KMS-11 (cell line): ENCODE results near the gene NTHL1.

Experiments
- H2AFZ ChIP-seq: fragments of 200-600 bp; sonication (generic); 2 replicates; pipeline ENCODE4 v1.6.1; 2016; ENCODE audit warnings: antibody characterized with exemption, mixed run types, low read depth
- H3K27ac ChIP-seq: fragments of 200-600 bp; sonication (generic); 2 replicates; pipeline ENCODE4 v1.6.1; 2016; ENCODE audit warnings: mild to moderate bottlenecking, mixed run types
- H3K27me3 ChIP-seq: fragments of 200-600 bp; sonication (generic); 2 replicates; pipeline ENCODE4 v1.6.1; 2017; ENCODE audit warnings: mild to moderate bottlenecking, low read depth, mixed run types, moderate library complexity; ENCODE audit not compliant: insufficient read depth
- H3K36me3 ChIP-seq: fragments of 200-600 bp; sonication (generic); 2 replicates; pipeline ENCODE4 v1.6.1; 2017; ENCODE audit warnings: mild to moderate bottlenecking, mixed run types; ENCODE audit not compliant: insufficient read depth
- H3K4me1 ChIP-seq: fragments of 200-600 bp; sonication (generic); 2 replicates; pipeline ENCODE4 v1.6.1; 2016; ENCODE audit warnings: mild to moderate bottlenecking, low read depth, mixed run types; ENCODE audit not compliant: poor library complexity, severe bottlenecking
- H3K4me2 ChIP-seq: fragments of 200-600 bp; sonication (generic); 2 replicates; pipeline ENCODE4 v1.7.0; 2016; ENCODE audit warnings: mild to moderate bottlenecking, mixed run types
- H3K4me3 ChIP-seq: fragments of 200-600 bp; sonication (generic); IDR thresholded peaks from 2 replicates; pipeline ENCODE4 v1.6.1; 2017; ENCODE audit warnings: low read depth, low read length, mixed read lengths; ENCODE audit not compliant: insufficient read depth
- H3K79me2 ChIP-seq: fragments of 200-600 bp; sonication (generic); 2 replicates; pipeline ENCODE4 v1.6.1; 2016; ENCODE audit warnings: low read depth, mixed run types; ENCODE audit not compliant: insufficient read depth
- H3K9ac ChIP-seq: fragments of 200-600 bp; sonication (generic); 2 replicates; pipeline ENCODE4 v1.6.1; 2016; ENCODE audit warnings: mild to moderate bottlenecking, mixed run types
- H4K20me1 ChIP-seq: fragments of 200-600 bp; sonication (generic); 2 replicates; pipeline ENCODE4 v1.6.1; 2016; ENCODE audit warnings: mild to moderate bottlenecking, mixed run types; ENCODE audit not compliant: insufficient read depth
- TF ChIP-seq, protein P1 (sequence below): fragments of 200-600 bp; sonication (generic); conservative IDR thresholded peaks from 2 replicates; pipeline ENCODE4 v1.6.1; 2017; ENCODE audit warnings: low read depth, mild to moderate bottlenecking, antibody characterized with exemption, low read length, moderate library complexity, mixed read lengths

The NTHL1 gene

GRCh38 chr16:2078691-2079090 is 31.1 kb upstream of the NTHL1 start:
- H3K4me3 ChIP-seq, result no peak overlapping the region
- no peak overlapping the region for H3K9ac ChIP-seq
- H3K79me2 ChIP-seq, result no peaks in the 10 kb centered on the region
- H3K4me1 ChIP-seq, result no peaks in the 10 kb centered on the region
- no peaks in the 10 kb centered on the region for H4K20me1 ChIP-seq
- no peak overlapping the region for H3K4me2 ChIP-seq
- no peak overlapping the region for H3K27ac ChIP-seq
- H2AFZ ChIP-seq, result no peak overlapping the region
- H3K36me3 ChIP-seq, result no peaks in the 10 kb centered on the region
- TF ChIP-seq, protein P1, sequence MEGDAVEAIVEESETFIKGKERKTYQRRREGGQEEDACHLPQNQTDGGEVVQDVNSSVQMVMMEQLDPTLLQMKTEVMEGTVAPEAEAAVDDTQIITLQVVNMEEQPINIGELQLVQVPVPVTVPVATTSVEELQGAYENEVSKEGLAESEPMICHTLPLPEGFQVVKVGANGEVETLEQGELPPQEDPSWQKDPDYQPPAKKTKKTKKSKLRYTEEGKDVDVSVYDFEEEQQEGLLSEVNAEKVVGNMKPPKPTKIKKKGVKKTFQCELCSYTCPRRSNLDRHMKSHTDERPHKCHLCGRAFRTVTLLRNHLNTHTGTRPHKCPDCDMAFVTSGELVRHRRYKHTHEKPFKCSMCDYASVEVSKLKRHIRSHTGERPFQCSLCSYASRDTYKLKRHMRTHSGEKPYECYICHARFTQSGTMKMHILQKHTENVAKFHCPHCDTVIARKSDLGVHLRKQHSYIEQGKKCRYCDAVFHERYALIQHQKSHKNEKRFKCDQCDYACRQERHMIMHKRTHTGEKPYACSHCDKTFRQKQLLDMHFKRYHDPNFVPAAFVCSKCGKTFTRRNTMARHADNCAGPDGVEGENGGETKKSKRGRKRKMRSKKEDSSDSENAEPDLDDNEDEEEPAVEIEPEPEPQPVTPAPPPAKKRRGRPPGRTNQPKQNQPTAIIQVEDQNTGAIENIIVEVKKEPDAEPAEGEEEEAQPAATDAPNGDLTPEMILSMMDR, result no peak
- H3K27me3 ChIP-seq, result no peaks in the 10 kb centered on the region

DNA sequence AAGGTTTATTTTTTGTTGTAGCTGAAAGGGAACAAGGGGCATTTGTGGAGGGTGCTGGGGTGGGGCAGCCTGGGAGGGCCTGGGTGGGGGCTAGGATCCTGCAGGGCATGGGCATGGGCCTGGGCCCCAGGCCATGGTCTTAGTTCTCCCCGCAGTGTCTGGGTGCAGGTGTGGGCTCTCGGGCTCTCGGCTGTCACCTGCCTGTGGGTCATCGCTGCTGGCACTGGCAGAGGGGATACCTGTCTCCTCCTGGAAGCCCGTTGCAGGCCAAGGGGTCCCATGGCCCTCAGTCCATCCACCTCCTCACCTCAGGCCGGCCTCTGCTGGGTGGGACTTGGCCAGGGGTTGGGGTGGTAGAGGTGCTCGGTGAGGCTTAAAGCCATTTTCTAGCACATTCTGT is 30.5 kb upstream of the NTHL1 start:
- Histone ChIP-seq H3K4me3 (no peak overlapping the region), H3K9ac (no peak overlapping the region), H3K36me3 (no peaks in the 10 kb centered on the region), H2AFZ (no peak overlapping the region), H4K20me1 (no peaks in the 10 kb centered on the region), H3K27ac (no peak overlapping the region), H3K4me2 (no peak overlapping the region), H3K4me1 (no peaks in the 10 kb centered on the region), H3K79me2 (no peaks in the 10 kb centered on the region), H3K27me3 (no peaks in the 10 kb centered on the region)
- TF ChIP-seq, protein P1, result no peak

- H3K4me1 ChIP-seq, result no peaks in the 10 kb centered on the region
- TF ChIP-seq, protein P1, result no peak
- no peak overlapping the region for H3K9ac ChIP-seq
- H3K4me3 ChIP-seq, result no peak overlapping the region
- no peak overlapping the region for H3K27ac ChIP-seq
- no peak overlapping the region for H3K4me2 ChIP-seq
- H2AFZ ChIP-seq, result no peak overlapping the region
- H3K79me2 ChIP-seq, result no peaks in the 10 kb centered on the region
- H3K36me3 ChIP-seq, result no peaks in the 10 kb centered on the region
- no peaks in the 10 kb centered on the region for H3K27me3 ChIP-seq
- no peaks in the 10 kb centered on the region for H4K20me1 ChIP-seq
These were observed 30.1 kb upstream of the NTHL1 start for GRCh38 chr16:2077696-2078095.

DNA sequence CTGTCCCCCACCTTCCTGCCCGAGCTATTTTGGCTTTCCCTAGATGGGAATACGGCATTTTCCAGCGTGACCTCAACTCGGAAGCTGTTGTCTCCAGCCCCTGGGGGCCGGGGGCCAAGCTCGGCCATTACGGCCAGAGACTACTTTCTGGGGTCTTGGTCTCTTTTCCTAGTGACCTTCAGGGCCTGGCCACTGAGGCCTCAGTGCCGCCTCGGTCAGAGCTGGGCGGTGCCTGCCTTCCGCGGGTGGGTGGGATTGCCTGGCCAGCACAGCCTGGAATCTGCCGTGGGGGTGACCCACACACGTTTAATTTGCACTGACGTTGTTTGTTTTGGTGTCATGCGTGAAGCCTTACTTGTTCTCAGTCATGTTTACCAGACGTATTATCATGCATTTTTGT is 29.4 kb upstream of the NTHL1 start:
- Histone ChIP-seq H3K79me2 (no peaks in the 10 kb centered on the region), H3K4me3 (no peak overlapping the region), H3K27ac (no peak overlapping the region), H3K27me3 (no peaks in the 10 kb centered on the region), H3K4me1 (no peaks in the 10 kb centered on the region), H3K36me3 (no peaks in the 10 kb centered on the region), H3K4me2 (no peak overlapping the region), H3K9ac (no peak overlapping the region), H2AFZ (no peak overlapping the region), H4K20me1 (no peaks in the 10 kb centered on the region)
- TF ChIP-seq, protein P1, result no peak
